ENCODE data around the gene EPN1. TPM values are rescaled to one million over a fixed set of nuclear protein-coding genes. Genes with fewer than 3 reads are reported as not detected.
A peak's percentile ranks its signal among the peaks of the same experiment; 100 is the strongest.

Gene EPN1
- total RNA-seq, 1 experiment from 2014 or later: 197 TPM

- peak overlapping the region; percentile 78 for H3K27ac Mint-ChIP-seq (ENCODE audit: unreplicated experiment)
- ChIA-PET CTCF (interaction anchor here (0.6 kb wide), 1 partner anchor 11 kb away, joined by 3 read pairs; no protein-coding TSS in a partner anchor), POLR2A (no interaction called here)
- no peaks in the 10 kb centered on the region for H3K9me3 Mint-ChIP-seq (ENCODE audit: unreplicated experiment)
- intact Hi-C loops (cut with micrococcal nuclease; ENCODE audit: unreplicated experiment): loop anchor here (10.0 kb wide), 1 partner anchor 495 kb away; the partner anchor contains the start of gene ZNF444
- Histone ChIP-seq H3K4me1 (peaks cover 3% of the 10 kb centered on the region; the same call in 1 of the 2 replicates), H3K9me3 (no peaks in the 10 kb centered on the region), H3K36me3 (ENCODE audit: control insufficient read depth, insufficient read depth, low read length) (no peaks in the 10 kb centered on the region), H3K27me3 (replicated peaks; ENCODE audit: control insufficient read depth, insufficient read depth, low read length) (no peaks in the 10 kb centered on the region), H3K4me3 (ENCODE audit: low read depth, low read length) (no peak overlapping the region)
- H3K36me3 Mint-ChIP-seq (ENCODE audit: insufficient read depth, unreplicated experiment): peaks cover 75% of the 10 kb centered on the region
- H3K4me3 Mint-ChIP-seq (ENCODE audit: unreplicated experiment): peak overlapping the region; percentile 82
- DNase-seq: no peak
- TF ChIP-seq CTCF (IDR thresholded peaks at IDR 0.05; ENCODE audit: insufficient read depth in 1 of 2, low read depth in 1 of 2, low read length in 1 of 2, severe bottlenecking in 1 of 2, unreplicated experiment in 1 of 2): no peak
- no TSS peak for BruUV-seq (replicated peaks)
- no peaks in the 10 kb centered on the region for H3K27me3 Mint-ChIP-seq (ENCODE audit: insufficient read depth, unreplicated experiment)
- H3K4me1 Mint-ChIP-seq (ENCODE audit: low read depth, unreplicated experiment): peaks cover 2% of the 10 kb centered on the region
These were observed 25.5 kb upstream of the EPN1 start for GRCh38 chr19:55649268-55650125.

GRCh38 chr19:55650126-55650557, 24.9 kb upstream of the EPN1 start:
- TF ChIP-seq CTCF (IDR thresholded peaks at IDR 0.05; ENCODE audit: insufficient read depth in 1 of 2, low read depth in 1 of 2, low read length in 1 of 2, severe bottlenecking in 1 of 2, unreplicated experiment in 1 of 2): no peak
- Histone ChIP-seq H3K4me1 (0 out of 2 replicates have a peak, but pooled peaks cover 3% of the 10 kb centered on the region), H3K27me3 (replicated peaks; ENCODE audit: control insufficient read depth, insufficient read depth, low read length) (no peaks in the 10 kb centered on the region), H3K4me3 (ENCODE audit: low read depth, low read length) (no peak overlapping the region), H3K9me3 (no peaks in the 10 kb centered on the region), H3K36me3 (ENCODE audit: control insufficient read depth, insufficient read depth, low read length) (no peaks in the 10 kb centered on the region)
- Mint-ChIP-seq H3K4me1 (ENCODE audit: low read depth, unreplicated experiment) (no peaks in the 10 kb centered on the region), H3K27ac (ENCODE audit: unreplicated experiment) (peak overlapping the region; percentile 48), H3K36me3 (ENCODE audit: insufficient read depth, unreplicated experiment) (peaks cover 75% of the 10 kb centered on the region), H3K9me3 (ENCODE audit: unreplicated experiment) (no peaks in the 10 kb centered on the region), H3K4me3 (ENCODE audit: unreplicated experiment) (peak overlapping the region; percentile 82), H3K27me3 (ENCODE audit: insufficient read depth, unreplicated experiment) (no peaks in the 10 kb centered on the region)
- intact Hi-C loops (cut with micrococcal nuclease; ENCODE audit: unreplicated experiment): loop anchor here (10.0 kb wide), 1 partner anchor 495 kb away; the partner anchor contains the start of gene ZNF444
- BruUV-seq (replicated peaks): no TSS peak
- DNase-seq: no peak
- CTCF ChIA-PET: interaction anchor here (0.6 kb wide), 1 partner anchor 12 kb away, joined by 3 read pairs; no protein-coding TSS in a partner anchor
- POLR2A ChIA-PET: no interaction called here

DNA sequence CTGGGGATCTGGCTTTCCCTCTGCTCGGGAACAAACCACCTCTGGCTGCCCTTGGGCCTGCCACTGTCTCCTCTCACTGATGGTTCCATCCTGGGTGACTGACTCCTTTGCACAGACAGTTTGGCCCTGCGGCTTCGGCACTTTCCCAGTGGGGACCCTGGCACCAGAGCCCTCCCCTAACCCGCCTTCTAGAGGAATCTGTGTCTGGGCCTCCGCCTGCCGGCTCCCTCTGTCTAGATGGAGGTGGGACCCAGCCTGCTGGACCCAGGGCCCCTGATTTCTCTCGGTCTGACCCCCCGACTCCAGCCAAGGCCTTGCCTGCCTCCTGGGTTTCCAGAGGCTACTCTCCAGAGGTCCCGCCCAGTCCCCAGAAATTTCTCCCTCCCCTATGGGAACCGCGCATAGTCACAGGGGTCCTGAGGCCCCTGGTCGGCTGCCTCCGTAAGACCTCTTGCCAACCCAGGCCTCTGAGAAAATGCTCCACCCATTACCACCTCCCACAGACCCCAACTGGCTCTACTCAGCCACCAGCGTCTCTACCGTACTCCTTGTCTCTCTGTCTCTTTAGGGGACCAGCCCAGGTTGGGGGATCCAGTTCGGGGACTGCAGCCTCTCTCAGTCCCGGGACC, 24.3 kb upstream of the EPN1 start:
- DNase-seq: no peak
- Mint-ChIP-seq H3K9me3 (ENCODE audit: unreplicated experiment) (no peaks in the 10 kb centered on the region), H3K4me1 (ENCODE audit: low read depth, unreplicated experiment) (no peaks in the 10 kb centered on the region), H3K4me3 (ENCODE audit: unreplicated experiment) (no peak overlapping the region), H3K27me3 (ENCODE audit: insufficient read depth, unreplicated experiment) (no peaks in the 10 kb centered on the region), H3K27ac (ENCODE audit: unreplicated experiment) (peak overlapping the region; percentile 36), H3K36me3 (ENCODE audit: insufficient read depth, unreplicated experiment) (peaks cover 75% of the 10 kb centered on the region)
- H3K4me1 ChIP-seq: 0 out of 2 replicates have a peak, but pooled peaks cover 3% of the 10 kb centered on the region
- H3K4me3 ChIP-seq (ENCODE audit: low read depth, low read length): no peak overlapping the region
- TF ChIP-seq CTCF (IDR thresholded peaks at IDR 0.05; ENCODE audit: insufficient read depth in 1 of 2, low read depth in 1 of 2, low read length in 1 of 2, severe bottlenecking in 1 of 2, unreplicated experiment in 1 of 2): no peak
- CTCF ChIA-PET: no interaction called here
- H3K9me3 ChIP-seq: no peaks in the 10 kb centered on the region
- H3K36me3 ChIP-seq (ENCODE audit: control insufficient read depth, insufficient read depth, low read length): no peaks in the 10 kb centered on the region
- POLR2A ChIA-PET: no interaction called here
- no peaks in the 10 kb centered on the region for H3K27me3 ChIP-seq (replicated peaks; ENCODE audit: control insufficient read depth, insufficient read depth, low read length)
- intact Hi-C loops (cut with micrococcal nuclease; ENCODE audit: unreplicated experiment): loop anchor here (10.0 kb wide), 1 partner anchor 494 kb away; the partner anchor contains the start of gene ZNF444
- no TSS peak for BruUV-seq (replicated peaks)

Data from Caco-2 (cell line).